CD4-positive, CD25-positive, alpha-beta regulatory T cell (primary cell): ENCODE data around the gene DHRS9. TPM values are rescaled to one million over a fixed set of nuclear protein-coding genes. Genes with fewer than 3 reads are reported as not detected.

Experiments
- ATAC-seq, 2 donors: fragments of 150-1000 bp; cut with Tn5 transposase; one replicate each; pipeline ENCODE4 v1.10.0; 2021; ENCODE audit warnings: low read depth in 2 of 2, moderate number of reproducible peaks in 2 of 2, moderate library complexity in 1 of 2
- DNase-seq, 3 donors: peaks; one replicate each; pipeline versions ENCODE4 v3.0.0 to v3.0.0-alpha.2; 2012 to 2022; ENCODE audit warnings: mixed read lengths in 1 of 3
- H3K27ac ChIP-seq: one replicate; pipeline ENCODE4 v1.7.0; 2013; ENCODE audit warnings: mild to moderate bottlenecking, low read length; ENCODE audit not compliant: insufficient read depth, poor library complexity, severe bottlenecking
- H3K27me3 ChIP-seq: one replicate; pipeline ENCODE4 v1.7.0; 2013; ENCODE audit warnings: low read length; ENCODE audit not compliant: control insufficient read depth, insufficient read depth
- H3K36me3 ChIP-seq: one replicate; pipeline ENCODE4 v1.7.0; 2013; ENCODE audit warnings: mild to moderate bottlenecking, low read length, moderate library complexity; ENCODE audit not compliant: control insufficient read depth, insufficient read depth
- H3K4me1 ChIP-seq: 2 replicates; pipeline ENCODE4 v1.7.0; 2013; ENCODE audit warnings: mild to moderate bottlenecking, low read length; ENCODE audit not compliant: insufficient read depth, control insufficient read depth, poor library complexity, severe bottlenecking
- H3K4me3 ChIP-seq: one replicate; pipeline ENCODE4 v1.7.0; 2013; ENCODE audit warnings: low read depth, mild to moderate bottlenecking, low read length, moderate library complexity
- H3K9me3 ChIP-seq, 2 experiments: 1 replicate in 1 of 2; 2 replicates in 1 of 2; pipeline ENCODE4 v1.7.0; 2013; ENCODE audit warnings: low read length in 2 of 2, mild to moderate bottlenecking in 1 of 2, moderate library complexity in 1 of 2; ENCODE audit not compliant: control insufficient read depth in 2 of 2
- H3K27ac Mint-ChIP-seq, 3 donors: one replicate each; pipeline ENCODE4 v1.8.0; 2020 to 2022; ENCODE audit warnings: mild to moderate bottlenecking in 3 of 3, mixed read lengths in 3 of 3, moderate library complexity in 2 of 3
- H3K27me3 Mint-ChIP-seq: one replicate; pipeline ENCODE4 v1.8.0; 2022; ENCODE audit warnings: mild to moderate bottlenecking, mixed read lengths
- H3K36me3 Mint-ChIP-seq: one replicate; pipeline ENCODE4 v1.8.0; 2020; ENCODE audit warnings: mixed read lengths
- H3K4me1 Mint-ChIP-seq, 4 donors: one replicate each; pipeline ENCODE4 v1.8.0; 2020 to 2022; ENCODE audit warnings: mixed read lengths in 4 of 4, mild to moderate bottlenecking in 1 of 4
- H3K4me3 Mint-ChIP-seq, 4 donors: one replicate each; pipeline ENCODE4 v1.8.0; 2020 to 2022; ENCODE audit warnings: mild to moderate bottlenecking in 4 of 4, mixed read lengths in 4 of 4, moderate library complexity in 3 of 4
- H3K9me3 Mint-ChIP-seq, 7 donors: one replicate each; pipeline ENCODE4 v1.8.0; 2020 to 2022; ENCODE audit warnings: mixed read lengths in 7 of 7, mild to moderate bottlenecking in 3 of 7, moderate library complexity in 2 of 7
- polyA plus RNA-seq, 4 donors: library from polyadenylated mRNA; unstranded; fragments of 300-500 nt; fragmentation: Illumina TruSeq; gene quantifications; one replicate each; pipeline ENCODE4 v1.2.3, GENCODE V29; 2021
- total RNA-seq: library from RNA; stranded (reverse); gene quantifications from one replicate; pipeline ENCODE4 v1.2.3, GENCODE V29; 2022

DHRS9 gene
- total and polyA plus RNA-seq, 5 donors from 2014 or later = not detected

- Histone ChIP-seq H3K27ac (no peak overlapping the region), H3K4me1 (no peaks in the 10 kb centered on the region), H3K36me3 (no peaks in the 10 kb centered on the region), H3K27me3 (no peaks in the 10 kb centered on the region), H3K4me3 (no peak overlapping the region), H3K9me3 (no peaks in the 10 kb centered on the region)
- DNase-seq (no peak), ATAC-seq (no peak)
- no peaks in the 10 kb centered on the region for H3K36me3 Mint-ChIP-seq
- H3K4me1 Mint-ChIP-seq = no peaks in the 10 kb centered on the region
- H3K9me3 Mint-ChIP-seq = peaks cover 0 to 3% (median 0%) of the 10 kb centered on the region in 7 donors
- H3K4me3 Mint-ChIP-seq = no peak overlapping the region
- H3K27me3 Mint-ChIP-seq = peaks cover 8% of the 10 kb centered on the region
- no peak overlapping the region for H3K27ac Mint-ChIP-seq
Measured at GRCh38 chr2:169091256-169091655, 21.9 kb downstream of the DHRS9 start.

- Histone ChIP-seq H3K9me3 (no peaks in the 10 kb centered on the region), H3K27me3 (no peaks in the 10 kb centered on the region), H3K4me1 (no peaks in the 10 kb centered on the region), H3K4me3 (no peak overlapping the region), H3K27ac (no peak overlapping the region), H3K36me3 (no peaks in the 10 kb centered on the region)
- Mint-ChIP-seq H3K9me3 (peaks cover 0 to 3% (median 0%) of the 10 kb centered on the region in 7 donors), H3K27me3 (peaks cover 8% of the 10 kb centered on the region), H3K4me1 (no peaks in the 10 kb centered on the region), H3K27ac (no peak overlapping the region), H3K4me3 (no peak overlapping the region), H3K36me3 (no peaks in the 10 kb centered on the region)
- no peak for DNase-seq
- ATAC-seq = no peak
Measured at GRCh38 chr2:169091761-169092519, 22.6 kb downstream of the DHRS9 start.

- DNase-seq = no peak
- no peaks in the 10 kb centered on the region for H3K36me3 Mint-ChIP-seq
- Histone ChIP-seq H3K27ac (no peak overlapping the region), H3K4me1 (no peaks in the 10 kb centered on the region), H3K9me3 (no peaks in the 10 kb centered on the region), H3K27me3 (no peaks in the 10 kb centered on the region), H3K4me3 (no peak overlapping the region), H3K36me3 (no peaks in the 10 kb centered on the region)
- peaks cover 13% of the 10 kb centered on the region for H3K27me3 Mint-ChIP-seq
- ATAC-seq = no peak
- peaks cover 0 to 5% (median 0%) of the 10 kb centered on the region in 7 donors for H3K9me3 Mint-ChIP-seq
- H3K4me1 Mint-ChIP-seq = no peaks in the 10 kb centered on the region
- H3K27ac Mint-ChIP-seq = no peak overlapping the region
- no peak overlapping the region for H3K4me3 Mint-ChIP-seq
Measured at GRCh38 chr2:169093535-169093934, 24.2 kb downstream of the DHRS9 start.

- Mint-ChIP-seq H3K4me3 (no peak overlapping the region), H3K9me3 (peaks cover 0 to 6% (median 0%) of the 10 kb centered on the region in 7 donors), H3K36me3 (no peaks in the 10 kb centered on the region), H3K27me3 (peaks cover 13% of the 10 kb centered on the region), H3K27ac (no peak overlapping the region), H3K4me1 (no peaks in the 10 kb centered on the region)
- Histone ChIP-seq H3K27ac (no peak overlapping the region), H3K36me3 (no peaks in the 10 kb centered on the region), H3K4me1 (no peaks in the 10 kb centered on the region), H3K27me3 (no peaks in the 10 kb centered on the region), H3K9me3 (no peaks in the 10 kb centered on the region), H3K4me3 (no peak overlapping the region)
- no peak for ATAC-seq
- no peak for DNase-seq
Measured at GRCh38 chr2:169094676-169095075, 25.3 kb downstream of the DHRS9 start.

- ATAC-seq (no peak), DNase-seq (no peak)
- H3K27me3 Mint-ChIP-seq = peaks cover 13% of the 10 kb centered on the region
- no peaks in the 10 kb centered on the region for H3K36me3 ChIP-seq
- H3K9me3 Mint-ChIP-seq = peaks cover 0 to 6% (median 0%) of the 10 kb centered on the region in 7 donors
- H3K4me3 ChIP-seq = no peak overlapping the region
- H3K4me1 Mint-ChIP-seq = no peaks in the 10 kb centered on the region
- H3K36me3 Mint-ChIP-seq = no peaks in the 10 kb centered on the region
- H3K4me1 ChIP-seq = no peaks in the 10 kb centered on the region
- no peaks in the 10 kb centered on the region for H3K27me3 ChIP-seq
- peak overlapping the region in 1 of 3 donors; percentile 15 for H3K27ac Mint-ChIP-seq
- H3K9me3 ChIP-seq = no peaks in the 10 kb centered on the region
- H3K27ac ChIP-seq = no peak overlapping the region
- H3K4me3 Mint-ChIP-seq = no peak overlapping the region
Measured at GRCh38 chr2:169095621-169096105, 26.3 kb downstream of the DHRS9 start.

- Mint-ChIP-seq H3K9me3 (no peaks in the 10 kb centered on the region), H3K27me3 (peaks cover 10% of the 10 kb centered on the region), H3K36me3 (no peaks in the 10 kb centered on the region), H3K27ac (no peak overlapping the region), H3K4me3 (no peak overlapping the region), H3K4me1 (peaks cover 0 to 41% (median 21%) of the 10 kb centered on the region in 4 donors)
- no peaks in the 10 kb centered on the region for H3K9me3 ChIP-seq
- H3K4me1 ChIP-seq = peaks cover 36% of the 10 kb centered on the region
- no peaks in the 10 kb centered on the region for H3K36me3 ChIP-seq
- H3K27me3 ChIP-seq = no peaks in the 10 kb centered on the region
- ATAC-seq (no peak), DNase-seq (no peak)
- no peak overlapping the region for H3K27ac ChIP-seq
- H3K4me3 ChIP-seq = no peak overlapping the region
Measured at GRCh38 chr2:169104848-169105247, 35.5 kb downstream of the DHRS9 start.

- Histone ChIP-seq H3K27me3 (no peaks in the 10 kb centered on the region), H3K27ac (no peak overlapping the region), H3K4me3 (peak overlapping the region; percentile 26), H3K4me1 (peaks cover 36% of the 10 kb centered on the region), H3K36me3 (no peaks in the 10 kb centered on the region), H3K9me3 (no peaks in the 10 kb centered on the region)
- H3K9me3 Mint-ChIP-seq = no peaks in the 10 kb centered on the region
- no peaks in the 10 kb centered on the region for H3K36me3 Mint-ChIP-seq
- H3K27me3 Mint-ChIP-seq = peaks cover 10% of the 10 kb centered on the region
- peaks cover 0 to 42% (median 22%) of the 10 kb centered on the region in 4 donors for H3K4me1 Mint-ChIP-seq
- ATAC-seq (peak; percentile 28 to 44), DNase-seq (peak in 2 of 3 donors; percentile 5 to 31)
- peak overlapping the region in 3 of 4 donors; percentile 3 to 69 (median 23) for H3K4me3 Mint-ChIP-seq
- H3K27ac Mint-ChIP-seq = peak overlapping the region in 1 of 3 donors; percentile 8
Measured at GRCh38 chr2:169105476-169105875, 36.1 kb downstream of the DHRS9 start.

GRCh38 chr2:169106134-169106533, 36.8 kb downstream of the DHRS9 start:
- DNase-seq (no peak), ATAC-seq (no peak)
- no peak overlapping the region for H3K4me3 Mint-ChIP-seq
- H3K27ac Mint-ChIP-seq = peak overlapping the region in 2 of 3 donors; percentile 28 to 77
- peaks cover 36% of the 10 kb centered on the region for H3K4me1 ChIP-seq
- H3K27ac ChIP-seq = no peak overlapping the region
- peaks cover 0 to 42% (median 22%) of the 10 kb centered on the region in 4 donors for H3K4me1 Mint-ChIP-seq
- H3K4me3 ChIP-seq = no peak overlapping the region
- no peaks in the 10 kb centered on the region for H3K9me3 Mint-ChIP-seq
- H3K9me3 ChIP-seq = no peaks in the 10 kb centered on the region
- H3K27me3 ChIP-seq = no peaks in the 10 kb centered on the region
- no peaks in the 10 kb centered on the region for H3K36me3 ChIP-seq
- H3K27me3 Mint-ChIP-seq = peaks cover 10% of the 10 kb centered on the region
- H3K36me3 Mint-ChIP-seq = no peaks in the 10 kb centered on the region
